ENCODE data around the gene EML4. TPM values are rescaled to one million over a fixed set of nuclear protein-coding genes. Genes with fewer than 3 reads are reported as not detected.

Gene EML4
- total and polyA plus RNA-seq, 9 of the 15 experiments (the other 6 are each of a cell fraction or from before 2014, with no cell fraction given), result 14.7 to 48.3 (median 36.5) TPM

DNA sequence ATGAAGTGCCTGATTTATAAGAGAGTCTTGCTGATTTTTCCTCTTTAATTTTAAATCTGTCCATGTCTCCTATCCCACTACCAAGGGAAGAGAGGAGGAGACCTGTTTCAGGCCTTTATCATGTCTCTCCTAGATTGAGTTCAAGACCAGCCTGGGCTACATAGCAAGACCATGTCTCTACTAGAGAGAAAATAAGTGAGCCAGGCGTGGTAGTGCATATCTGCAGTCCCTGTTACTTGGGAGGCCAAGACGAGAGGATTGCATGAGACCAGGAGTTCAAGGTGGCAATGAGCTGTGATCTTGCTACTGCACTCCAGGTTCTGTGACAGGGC lies 20.0 kb downstream of the EML4 start (continued):
- TF ChIP-seq, protein P1, sequence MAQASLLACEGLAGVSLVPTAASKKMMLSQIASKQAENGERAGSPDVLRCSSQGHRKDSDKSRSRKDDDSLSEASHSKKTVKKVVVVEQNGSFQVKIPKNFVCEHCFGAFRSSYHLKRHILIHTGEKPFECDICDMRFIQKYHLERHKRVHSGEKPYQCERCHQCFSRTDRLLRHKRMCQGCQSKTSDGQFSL (CRISPR knock-in tag; IDR thresholded peaks at IDR 0.05), result no peak
- TF ChIP-seq, protein P1 (tag; IDR thresholded peaks at IDR 0.05), result no peak
- TF ChIP-seq, protein P2, sequence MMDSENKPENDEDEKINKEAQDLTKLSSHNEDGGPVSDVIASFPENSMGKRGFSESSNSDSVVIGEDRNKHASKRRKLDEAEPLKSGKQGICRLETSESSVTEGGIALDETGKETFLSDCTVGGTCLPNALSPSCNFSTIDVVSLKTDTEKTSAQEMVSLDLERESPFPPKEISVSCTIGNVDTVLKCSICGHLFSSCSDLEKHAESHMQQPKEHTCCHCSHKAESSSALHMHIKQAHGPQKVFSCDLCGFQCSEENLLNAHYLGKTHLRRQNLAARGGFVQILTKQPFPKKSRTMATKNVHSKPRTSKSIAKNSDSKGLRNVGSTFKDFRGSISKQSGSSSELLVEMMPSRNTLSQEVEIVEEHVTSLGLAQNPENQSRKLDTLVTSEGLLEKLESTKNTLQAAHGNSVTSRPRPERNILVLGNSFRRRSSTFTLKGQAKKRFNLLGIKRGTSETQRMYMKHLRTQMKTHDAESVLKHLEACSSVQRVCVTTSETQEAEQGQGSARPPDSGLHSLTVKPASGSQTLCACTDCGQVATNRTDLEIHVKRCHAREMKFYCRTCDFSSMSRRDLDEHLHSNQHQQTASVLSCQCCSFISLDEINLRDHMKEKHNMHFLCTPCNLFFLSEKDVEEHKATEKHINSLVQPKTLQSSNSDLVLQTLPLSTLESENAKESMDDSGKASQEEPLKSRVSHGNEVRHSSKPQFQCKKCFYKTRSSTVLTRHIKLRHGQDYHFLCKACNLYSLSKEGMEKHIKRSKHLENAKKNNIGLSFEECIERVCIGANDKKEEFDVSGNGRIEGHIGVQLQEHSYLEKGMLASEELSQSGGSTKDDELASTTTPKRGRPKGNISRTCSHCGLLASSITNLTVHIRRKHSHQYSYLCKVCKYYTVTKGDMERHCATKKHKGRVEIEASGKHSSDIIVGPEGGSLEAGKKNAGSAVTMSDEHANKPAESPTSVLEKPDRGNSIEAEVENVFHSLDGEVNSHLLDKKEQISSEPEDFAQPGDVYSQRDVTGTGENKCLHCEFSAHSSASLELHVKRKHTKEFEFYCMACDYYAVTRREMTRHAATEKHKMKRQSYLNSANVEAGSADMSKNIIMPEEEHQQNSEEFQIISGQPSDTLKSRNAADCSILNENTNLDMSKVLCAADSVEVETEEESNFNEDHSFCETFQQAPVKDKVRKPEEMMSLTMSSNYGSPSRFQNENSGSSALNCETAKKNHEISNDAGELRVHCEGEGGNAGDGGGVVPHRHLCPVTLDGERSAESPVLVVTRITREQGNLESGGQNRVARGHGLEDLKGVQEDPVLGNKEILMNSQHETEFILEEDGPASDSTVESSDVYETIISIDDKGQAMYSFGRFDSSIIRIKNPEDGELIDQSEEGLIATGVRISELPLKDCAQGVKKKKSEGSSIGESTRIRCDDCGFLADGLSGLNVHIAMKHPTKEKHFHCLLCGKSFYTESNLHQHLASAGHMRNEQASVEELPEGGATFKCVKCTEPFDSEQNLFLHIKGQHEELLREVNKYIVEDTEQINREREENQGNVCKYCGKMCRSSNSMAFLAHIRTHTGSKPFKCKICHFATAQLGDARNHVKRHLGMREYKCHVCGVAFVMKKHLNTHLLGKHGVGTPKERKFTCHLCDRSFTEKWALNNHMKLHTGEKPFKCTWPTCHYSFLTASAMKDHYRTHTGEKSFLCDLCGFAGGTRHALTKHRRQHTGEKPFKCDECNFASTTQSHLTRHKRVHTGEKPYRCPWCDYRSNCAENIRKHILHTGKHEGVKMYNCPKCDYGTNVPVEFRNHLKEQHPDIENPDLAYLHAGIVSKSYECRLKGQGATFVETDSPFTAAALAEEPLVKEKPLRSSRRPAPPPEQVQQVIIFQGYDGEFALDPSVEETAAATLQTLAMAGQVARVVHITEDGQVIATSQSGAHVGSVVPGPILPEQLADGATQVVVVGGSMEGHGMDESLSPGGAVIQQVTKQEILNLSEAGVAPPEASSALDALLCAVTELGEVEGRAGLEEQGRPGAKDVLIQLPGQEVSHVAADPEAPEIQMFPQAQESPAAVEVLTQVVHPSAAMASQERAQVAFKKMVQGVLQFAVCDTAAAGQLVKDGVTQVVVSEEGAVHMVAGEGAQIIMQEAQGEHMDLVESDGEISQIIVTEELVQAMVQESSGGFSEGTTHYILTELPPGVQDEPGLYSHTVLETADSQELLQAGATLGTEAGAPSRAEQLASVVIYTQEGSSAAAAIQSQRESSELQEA (IDR thresholded peaks at IDR 0.05; ENCODE audit: low read depth), result no peak
- no peak for TF ChIP-seq MTA2 (IDR thresholded peaks at IDR 0.05; ENCODE audit: low read depth)
